ENCODE data around the gene CHCHD5.

Gene CHCHD5

GRCh38 chr2:112588611-112589045, 4.2 kb downstream of the CHCHD5 start:
- no peak overlapping the region for H3K4me3 ChIP-seq (ENCODE audit: low read length)
- no peak for DNase-seq (ENCODE audit: low read depth)
- no peak for TF ChIP-seq CTCF (IDR thresholded peaks at IDR 0.05; ENCODE audit: insufficient read depth, low read depth, low read length, missing control alignments)

DNA sequence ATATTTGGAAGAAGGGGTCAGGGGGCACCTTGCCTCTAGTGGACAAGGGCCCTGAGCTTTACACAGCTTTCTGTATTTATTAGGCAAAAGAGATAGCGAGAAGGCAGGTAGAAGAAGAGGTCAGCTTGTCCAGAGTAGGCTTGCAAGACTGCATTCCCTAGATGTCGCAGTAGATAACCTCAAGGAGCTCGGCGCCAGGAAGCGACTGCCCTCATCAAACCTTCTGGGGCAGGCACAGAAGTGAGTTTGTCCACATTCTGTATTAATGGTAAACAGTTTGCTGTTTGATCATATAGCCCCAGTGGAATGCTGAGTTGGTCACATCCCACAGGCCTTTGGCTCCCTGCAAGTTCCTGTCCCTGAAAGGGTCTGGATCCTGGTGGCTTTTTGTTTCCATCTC, 7.0 kb downstream of the CHCHD5 start:
- DNase-seq (ENCODE audit: low read depth) = no peak
- TF ChIP-seq CTCF (IDR thresholded peaks at IDR 0.05; ENCODE audit: insufficient read depth, low read depth, low read length, missing control alignments) = no peak
- H3K4me3 ChIP-seq (ENCODE audit: low read length) = no peak overlapping the region

DNA sequence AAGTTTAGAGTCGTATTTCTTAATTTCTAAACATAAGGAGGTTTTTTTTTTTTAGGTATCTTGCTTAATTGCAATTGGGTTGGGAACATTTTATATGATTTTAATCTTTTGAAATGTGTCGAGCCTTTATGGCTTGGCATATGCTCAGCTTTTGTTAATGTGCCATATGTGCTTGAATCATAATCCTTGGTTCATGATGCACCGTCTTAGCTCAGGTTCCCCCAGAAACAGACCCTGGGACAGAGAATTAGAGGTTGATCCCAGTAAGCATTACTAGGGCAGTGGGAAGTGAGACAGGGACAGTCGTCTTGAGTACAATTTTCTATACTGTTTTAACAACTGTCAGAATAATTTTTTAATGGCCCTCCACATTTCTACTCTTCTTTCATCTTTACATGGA, 9.3 kb downstream of the CHCHD5 start:
- H3K4me3 ChIP-seq (ENCODE audit: low read length) = no peak overlapping the region
- TF ChIP-seq CTCF (IDR thresholded peaks at IDR 0.05; ENCODE audit: insufficient read depth, low read depth, low read length, missing control alignments) = no peak

GRCh38 chr2:112597537-112598322, 13.3 kb downstream of the CHCHD5 start:
- H3K4me3 ChIP-seq (ENCODE audit: low read length) = no peak overlapping the region
- TF ChIP-seq CTCF (IDR thresholded peaks at IDR 0.05; ENCODE audit: insufficient read depth, low read depth, low read length, missing control alignments) = no peak
- no peak for DNase-seq (ENCODE audit: low read depth)

More for the DNA sequence above, 9.3 kb downstream of the CHCHD5 start:
- DNase-seq (ENCODE audit: low read depth) = no peak

DNA sequence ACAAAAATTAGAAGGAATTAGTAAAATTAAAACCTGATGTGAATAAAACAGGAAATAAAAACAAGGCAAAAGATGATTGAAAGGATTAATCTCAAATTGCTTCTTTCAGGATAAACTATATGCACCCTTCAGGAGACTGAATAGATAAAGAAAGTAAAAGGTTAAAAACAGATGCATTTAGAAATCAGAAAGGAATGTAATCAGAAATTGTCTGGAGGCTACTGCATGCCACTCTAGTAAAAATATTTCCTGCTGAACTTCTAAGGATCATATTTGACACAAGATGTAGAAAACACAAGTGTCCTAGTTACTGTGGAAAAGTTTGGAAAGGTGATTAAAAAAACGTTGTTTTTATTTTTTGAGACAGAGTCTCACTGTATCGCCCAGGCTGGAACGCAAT, 16.2 kb downstream of the CHCHD5 start:
- H3K4me3 ChIP-seq (ENCODE audit: low read length) = no peak overlapping the region
- DNase-seq (ENCODE audit: low read depth) = no peak
- TF ChIP-seq CTCF (IDR thresholded peaks at IDR 0.05; ENCODE audit: insufficient read depth, low read depth, low read length, missing control alignments) = no peak

DNA sequence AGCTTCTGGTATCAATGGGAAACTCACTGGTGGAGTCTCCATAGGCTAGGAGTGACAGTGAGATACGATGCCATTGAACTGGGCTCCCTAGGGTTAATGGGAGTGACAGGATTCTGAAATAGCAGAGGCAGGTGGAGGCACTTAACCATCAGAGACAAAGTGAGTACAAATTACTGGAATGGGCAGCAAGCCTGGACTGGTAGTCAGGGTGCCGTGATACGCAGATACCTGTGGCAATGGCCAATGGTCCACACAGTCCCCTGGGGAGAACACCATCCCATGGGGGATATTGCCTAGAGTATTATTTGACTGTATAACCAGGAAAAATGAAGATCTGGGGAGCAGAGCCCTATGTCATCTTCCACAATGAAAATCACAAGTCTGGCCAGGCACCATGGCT, 17.3 kb downstream of the CHCHD5 start:
- peak; percentile 39 for DNase-seq (ENCODE audit: low read depth)
- TF ChIP-seq CTCF (IDR thresholded peaks at IDR 0.05; ENCODE audit: insufficient read depth, low read depth, low read length, missing control alignments) = no peak
- H3K4me3 ChIP-seq (ENCODE audit: low read length) = no peak overlapping the region

- H3K4me3 ChIP-seq (ENCODE audit: low read length) = no peak overlapping the region
- no peak for TF ChIP-seq CTCF (IDR thresholded peaks at IDR 0.05; ENCODE audit: insufficient read depth, low read depth, low read length, missing control alignments)
- DNase-seq (ENCODE audit: low read depth) = no peak
Measured at GRCh38 chr2:112602917-112603316, 18.5 kb downstream of the CHCHD5 start.

Measured in epithelial cell of esophagus (primary cell).